ENCODE measurements around the gene GAN. TPM values are rescaled to one million over a fixed set of nuclear protein-coding genes. Genes with fewer than 3 reads are reported as not detected.

The GAN gene
- total RNA-seq, 4 donors from 2014 or later = 5.0 to 8.0 (median 6.4) TPM

- peaks cover 3 to 9% of the 10 kb centered on the region in 2 donors for H3K4me1 ChIP-seq
- H3K36me3 ChIP-seq = no peaks in the 10 kb centered on the region
- TF ChIP-seq, protein P1, sequence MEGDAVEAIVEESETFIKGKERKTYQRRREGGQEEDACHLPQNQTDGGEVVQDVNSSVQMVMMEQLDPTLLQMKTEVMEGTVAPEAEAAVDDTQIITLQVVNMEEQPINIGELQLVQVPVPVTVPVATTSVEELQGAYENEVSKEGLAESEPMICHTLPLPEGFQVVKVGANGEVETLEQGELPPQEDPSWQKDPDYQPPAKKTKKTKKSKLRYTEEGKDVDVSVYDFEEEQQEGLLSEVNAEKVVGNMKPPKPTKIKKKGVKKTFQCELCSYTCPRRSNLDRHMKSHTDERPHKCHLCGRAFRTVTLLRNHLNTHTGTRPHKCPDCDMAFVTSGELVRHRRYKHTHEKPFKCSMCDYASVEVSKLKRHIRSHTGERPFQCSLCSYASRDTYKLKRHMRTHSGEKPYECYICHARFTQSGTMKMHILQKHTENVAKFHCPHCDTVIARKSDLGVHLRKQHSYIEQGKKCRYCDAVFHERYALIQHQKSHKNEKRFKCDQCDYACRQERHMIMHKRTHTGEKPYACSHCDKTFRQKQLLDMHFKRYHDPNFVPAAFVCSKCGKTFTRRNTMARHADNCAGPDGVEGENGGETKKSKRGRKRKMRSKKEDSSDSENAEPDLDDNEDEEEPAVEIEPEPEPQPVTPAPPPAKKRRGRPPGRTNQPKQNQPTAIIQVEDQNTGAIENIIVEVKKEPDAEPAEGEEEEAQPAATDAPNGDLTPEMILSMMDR (IDR thresholded peaks at IDR 0.05 in 4 of 5, conservative IDR thresholded peaks at IDR 0.05 in 1 of 5) = peak in 3 of 5 experiments; percentile 15 to 42 (median 17)
- TF ChIP-seq POLR2A (IDR thresholded peaks at IDR 0.05) = no peak
- no peaks in the 10 kb centered on the region for H3K9me3 ChIP-seq
- in situ Hi-C loops (cut with MboI; ENCODE audit: low sequenced_read_pairs in 4 of 4) = no loop called here
- H3K27me3 ChIP-seq = no peaks in the 10 kb centered on the region
- intact Hi-C loops (cut with DNase I; ENCODE audit: low total_unique reads) = no loop called here
- DNase-seq (no peak), ATAC-seq (no peak)
- no peak overlapping the region for H3K27ac ChIP-seq
- no peak overlapping the region for H3K4me3 ChIP-seq
Observed at GRCh38 chr16:81429045-81429521, 114.3 kb downstream of the GAN start.

GRCh38 chr16:81431554-81432353 is 117.0 kb downstream of the GAN start:
- no peaks in the 10 kb centered on the region for H3K36me3 ChIP-seq
- TF ChIP-seq, protein P1 (IDR thresholded peaks at IDR 0.05 in 4 of 5, conservative IDR thresholded peaks at IDR 0.05 in 1 of 5) = no peak
- TF ChIP-seq POLR2A (IDR thresholded peaks at IDR 0.05) = no peak
- peak overlapping the region; percentile 20 to 67 (median 54) for H3K27ac ChIP-seq
- in situ Hi-C loops (cut with MboI; ENCODE audit: low sequenced_read_pairs in 4 of 4) = no loop called here
- H3K4me3 ChIP-seq = peak overlapping the region in 1 of 4 donors; percentile 21
- peak; percentile 93 for ATAC-seq
- no peaks in the 10 kb centered on the region for H3K9me3 ChIP-seq
- intact Hi-C loops (cut with DNase I; ENCODE audit: low total_unique reads) = no loop called here
- DNase-seq = peak; percentile 33 to 53
- H3K4me1 ChIP-seq = peaks cover 3 to 9% of the 10 kb centered on the region in 2 donors
- no peaks in the 10 kb centered on the region for H3K27me3 ChIP-seq

GRCh38 chr16:81432937-81433557 is 118.3 kb downstream of the GAN start:
- intact Hi-C loops (cut with DNase I; ENCODE audit: low total_unique reads) = no loop called here
- in situ Hi-C loops (cut with MboI; ENCODE audit: low sequenced_read_pairs in 4 of 4) = no loop called here
- no peak for TF ChIP-seq POLR2A (IDR thresholded peaks at IDR 0.05)
- TF ChIP-seq, protein P1 (IDR thresholded peaks at IDR 0.05 in 4 of 5, conservative IDR thresholded peaks at IDR 0.05 in 1 of 5) = no peak

DNA sequence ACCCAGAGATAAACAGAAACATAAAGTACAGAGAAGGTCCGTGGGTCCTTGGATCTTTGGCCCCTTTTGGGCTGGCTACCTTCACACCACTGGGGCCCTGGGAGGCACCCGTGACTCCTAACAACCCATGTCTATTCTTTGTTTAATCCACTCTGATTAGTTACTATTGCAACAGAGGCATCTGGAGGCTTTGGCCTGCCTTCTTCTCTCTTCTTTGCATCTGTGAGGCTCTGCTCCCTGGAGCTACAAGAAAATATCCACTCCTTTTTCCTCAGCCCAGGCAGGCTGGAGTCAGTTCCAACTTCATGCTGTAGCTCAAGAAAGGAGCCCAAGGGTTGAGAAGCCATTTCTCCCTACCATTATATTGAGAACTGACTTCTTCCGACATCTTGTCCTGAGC is 120.3 kb downstream of the GAN start:
- intact Hi-C loops (cut with DNase I; ENCODE audit: low total_unique reads) = no loop called here
- no peak for TF ChIP-seq POLR2A (IDR thresholded peaks at IDR 0.05)
- TF ChIP-seq, protein P1 (IDR thresholded peaks at IDR 0.05 in 4 of 5, conservative IDR thresholded peaks at IDR 0.05 in 1 of 5) = no peak
- H3K4me3 ChIP-seq = no peak overlapping the region
- no peaks in the 10 kb centered on the region for H3K36me3 ChIP-seq
- no peaks in the 10 kb centered on the region for H3K9me3 ChIP-seq
- H3K4me1 ChIP-seq = peaks cover 3 to 9% of the 10 kb centered on the region in 2 donors
- no peaks in the 10 kb centered on the region for H3K27me3 ChIP-seq
- in situ Hi-C loops (cut with MboI; ENCODE audit: low sequenced_read_pairs in 4 of 4) = no loop called here
- ATAC-seq (no peak), DNase-seq (no peak)
- no peak overlapping the region for H3K27ac ChIP-seq

More at GRCh38 chr16:81432937-81433557, 118.3 kb downstream of the GAN start:
- ATAC-seq (no peak), DNase-seq (no peak)
- Histone ChIP-seq H3K27ac (no peak overlapping the region), H3K4me3 (no peak overlapping the region), H3K36me3 (no peaks in the 10 kb centered on the region), H3K9me3 (no peaks in the 10 kb centered on the region), H3K27me3 (no peaks in the 10 kb centered on the region), H3K4me1 (peaks cover 3 to 9% of the 10 kb centered on the region in 2 donors)
